Lung (tissue), 12 donors: ENCODE data around the gene UNC5A. TPM values are rescaled to one million over a fixed set of nuclear protein-coding genes. Genes with fewer than 3 reads are reported as not detected.

Experiments used
- ATAC-seq: fragments of 200-7000 bp; cut with Tn5 transposase; one replicate; pipeline ENCODE4 v1.9.1; 2020; ENCODE audit warnings: moderate number of reproducible peaks; ENCODE audit not compliant: insufficient read depth, low FRiP score
- DNase-seq, 3 donors: peaks; one replicate each; pipeline ENCODE4 v3.0.0-alpha.2; 2013 to 2017
- H3K27ac ChIP-seq, 2 donors: one replicate each; pipeline ENCODE4 v1.5.1; 2013; ENCODE audit warnings: mild to moderate bottlenecking in 2 of 2, moderate library complexity in 2 of 2, control low read depth in 1 of 2, inconsistent platforms in 1 of 2, low read depth in 1 of 2, low read length in 1 of 2
- H3K27me3 ChIP-seq, 3 donors: one replicate each; pipeline ENCODE4 v1.5.1; 2013; ENCODE audit warnings: low read length in 2 of 3; ENCODE audit not compliant: control insufficient read depth in 3 of 3, insufficient read depth in 3 of 3
- H3K36me3 ChIP-seq, 4 donors: one replicate each; pipeline ENCODE4 v1.5.1; 2013; ENCODE audit warnings: low read length in 4 of 4, mild to moderate bottlenecking in 1 of 4, moderate library complexity in 1 of 4; ENCODE audit not compliant: control insufficient read depth in 4 of 4, insufficient read depth in 4 of 4
- H3K4me1 ChIP-seq, 5 donors: one replicate each; pipeline ENCODE4 v1.5.1; 2013; ENCODE audit warnings: low read length in 5 of 5, mild to moderate bottlenecking in 2 of 5, moderate library complexity in 1 of 5; ENCODE audit not compliant: control insufficient read depth in 5 of 5, insufficient read depth in 5 of 5
- H3K4me3 ChIP-seq: one replicate; pipeline ENCODE4 v1.5.1; 2013; ENCODE audit warnings: mild to moderate bottlenecking, control low read depth, moderate library complexity
- H3K9ac ChIP-seq, 2 donors: one replicate each; pipeline ENCODE4 v1.5.1; 2013; ENCODE audit warnings: low read length in 2 of 2, control low read depth in 1 of 2; ENCODE audit not compliant: insufficient read depth in 1 of 2
- H3K9me3 ChIP-seq, 4 donors: one replicate each; pipeline ENCODE4 v1.5.1; 2013; ENCODE audit warnings: low read length in 3 of 4, mild to moderate bottlenecking in 1 of 4, moderate library complexity in 1 of 4; ENCODE audit not compliant: control insufficient read depth in 4 of 4, insufficient read depth in 3 of 4
- WGBS, 2 donors: extraction: QIAGEN DNeasy Blood & Tissue Kit; methylation state at CpG; one replicate each; pipeline ENCODE4 v1.1.7; 2013; 5-methylcytosine and 5-hydroxymethylcytosine counted together
- polyA plus RNA-seq, 2 donors: library from polyadenylated mRNA; stranded (reverse); fragments of 200-250 nt; gene quantifications; one replicate each; pipeline ENCODE4 v1.2.1, GENCODE V29; 2013
- total RNA-seq, 2 donors: library from RNA; depleted of rRNA in 1 of 2; stranded (reverse); fragments of >200 nt in 1 of 2; gene quantifications; one replicate each; pipeline ENCODE4 v1.2.1, GENCODE V29; 2014 to 2021
- TF ChIP-seq, protein P1 (sequence below): IDR thresholded peaks from 2 replicates; pipeline ENCODE4 v1.5.1; 2012; ENCODE audit warnings: mild to moderate bottlenecking; ENCODE audit errors: control extremely low read depth, extremely low read depth
- donor health status: control.
- donor health status: control.
- donor health status: Bipolar disorder and iron deficiency.
- donor health status: healthy.
- donor health status: DM: yes; HTN: yes; CAD: no.

The UNC5A gene
- total and polyA plus RNA-seq, 4 donors, result 0.08 to 0.40 (median 0.13) TPM

DNA sequence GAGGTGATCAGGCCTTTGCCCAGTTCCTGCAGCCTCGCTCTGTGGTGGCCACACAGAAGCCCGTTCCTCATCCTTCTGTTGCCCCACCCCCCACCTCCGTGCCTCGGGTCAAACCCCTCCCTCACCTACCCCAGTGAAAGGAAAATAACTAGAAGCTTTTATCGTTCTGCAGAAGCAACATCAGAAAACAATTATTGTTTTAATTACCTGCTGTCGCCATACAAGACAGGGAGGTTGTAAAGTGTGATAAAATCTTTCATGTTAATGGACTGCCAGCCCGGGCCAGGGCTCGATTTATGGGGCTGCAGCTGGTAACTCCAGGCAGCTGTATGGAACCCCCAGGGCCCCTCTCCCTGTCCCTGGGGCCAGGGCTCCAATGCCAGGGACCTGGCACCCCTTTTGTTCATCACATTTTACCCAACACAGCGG lies 20.6 kb downstream of the UNC5A start:
- DNase-seq (no peak), ATAC-seq (no peak)
- no peak overlapping the region for H3K9ac ChIP-seq
- H3K27me3 ChIP-seq, result peaks cover 0 to 14% (median 2%) of the 10 kb centered on the region in 3 donors
- TF ChIP-seq, protein P1, sequence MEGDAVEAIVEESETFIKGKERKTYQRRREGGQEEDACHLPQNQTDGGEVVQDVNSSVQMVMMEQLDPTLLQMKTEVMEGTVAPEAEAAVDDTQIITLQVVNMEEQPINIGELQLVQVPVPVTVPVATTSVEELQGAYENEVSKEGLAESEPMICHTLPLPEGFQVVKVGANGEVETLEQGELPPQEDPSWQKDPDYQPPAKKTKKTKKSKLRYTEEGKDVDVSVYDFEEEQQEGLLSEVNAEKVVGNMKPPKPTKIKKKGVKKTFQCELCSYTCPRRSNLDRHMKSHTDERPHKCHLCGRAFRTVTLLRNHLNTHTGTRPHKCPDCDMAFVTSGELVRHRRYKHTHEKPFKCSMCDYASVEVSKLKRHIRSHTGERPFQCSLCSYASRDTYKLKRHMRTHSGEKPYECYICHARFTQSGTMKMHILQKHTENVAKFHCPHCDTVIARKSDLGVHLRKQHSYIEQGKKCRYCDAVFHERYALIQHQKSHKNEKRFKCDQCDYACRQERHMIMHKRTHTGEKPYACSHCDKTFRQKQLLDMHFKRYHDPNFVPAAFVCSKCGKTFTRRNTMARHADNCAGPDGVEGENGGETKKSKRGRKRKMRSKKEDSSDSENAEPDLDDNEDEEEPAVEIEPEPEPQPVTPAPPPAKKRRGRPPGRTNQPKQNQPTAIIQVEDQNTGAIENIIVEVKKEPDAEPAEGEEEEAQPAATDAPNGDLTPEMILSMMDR, result no peak
- no peak overlapping the region for H3K27ac ChIP-seq
- WGBS, 2 donors, result 32 to 37% methylated on average over 9 of the region's 9 CpGs
- H3K4me3 ChIP-seq, result no peak overlapping the region
- H3K9me3 ChIP-seq, result peaks cover 0 to 14% (median 0%) of the 10 kb centered on the region in 4 donors
- no peaks in the 10 kb centered on the region for H3K4me1 ChIP-seq
- no peaks in the 10 kb centered on the region for H3K36me3 ChIP-seq

DNA sequence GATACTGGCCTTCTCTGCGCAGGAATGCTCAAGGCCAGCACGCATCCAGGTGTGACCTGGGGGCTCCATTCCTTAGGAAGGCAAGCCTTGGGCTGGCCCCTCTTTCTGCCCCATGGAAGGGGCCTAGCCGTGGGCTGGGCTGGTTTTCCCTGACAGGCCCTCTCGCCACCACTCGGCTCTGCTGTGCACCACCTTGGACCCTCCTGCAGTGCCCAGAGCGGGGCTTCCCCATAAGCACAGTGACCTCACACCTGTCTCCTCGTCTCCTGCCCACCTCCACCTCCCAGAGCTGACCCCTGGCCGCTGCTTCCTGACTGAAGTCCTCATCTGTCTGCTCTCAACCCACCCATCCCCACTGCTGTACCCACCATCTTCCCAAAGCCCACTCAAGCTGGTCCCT lies 21.1 kb downstream of the UNC5A start:
- TF ChIP-seq, protein P1, result no peak
- Histone ChIP-seq H3K27ac (no peak overlapping the region), H3K4me1 (no peaks in the 10 kb centered on the region), H3K27me3 (peaks cover 0 to 14% (median 2%) of the 10 kb centered on the region in 3 donors), H3K9ac (no peak overlapping the region), H3K4me3 (no peak overlapping the region), H3K9me3 (peaks cover 0 to 14% (median 0%) of the 10 kb centered on the region in 4 donors), H3K36me3 (no peaks in the 10 kb centered on the region)
- WGBS, 2 donors, result 70 to 82% methylated on average over 8 of the region's 8 CpGs
- DNase-seq (no peak), ATAC-seq (no peak)

DNA sequence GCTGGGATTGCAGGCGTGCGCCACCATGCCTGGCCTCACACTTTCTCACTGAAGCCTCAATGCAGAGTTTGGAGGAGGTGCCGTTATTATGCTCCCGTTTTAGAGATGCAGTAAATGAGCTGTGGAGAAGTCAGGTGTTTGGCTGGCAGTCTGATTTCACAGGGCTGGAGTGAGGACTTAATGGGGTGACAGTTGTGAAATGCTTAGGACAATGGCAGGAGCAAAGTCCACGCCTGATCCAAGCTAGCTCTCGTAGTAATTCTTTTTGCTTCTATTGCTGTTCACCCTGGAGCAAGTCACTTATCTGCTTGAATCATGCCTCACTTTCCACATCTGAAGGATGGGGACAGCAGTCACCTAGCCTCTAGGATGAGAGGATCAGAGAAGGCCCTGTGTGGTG lies 21.8 kb downstream of the UNC5A start:
- Histone ChIP-seq H3K36me3 (no peaks in the 10 kb centered on the region), H3K27me3 (peaks cover 0 to 14% (median 2%) of the 10 kb centered on the region in 3 donors), H3K4me1 (no peaks in the 10 kb centered on the region), H3K9ac (no peak overlapping the region), H3K27ac (no peak overlapping the region), H3K9me3 (peaks cover 0 to 14% (median 0%) of the 10 kb centered on the region in 4 donors), H3K4me3 (no peak overlapping the region)
- WGBS, 2 donors, result 84 to 90% methylated on average over 6 of the region's 6 CpGs
- TF ChIP-seq, protein P1, result no peak
- no peak for DNase-seq
- no peak for ATAC-seq

DNA sequence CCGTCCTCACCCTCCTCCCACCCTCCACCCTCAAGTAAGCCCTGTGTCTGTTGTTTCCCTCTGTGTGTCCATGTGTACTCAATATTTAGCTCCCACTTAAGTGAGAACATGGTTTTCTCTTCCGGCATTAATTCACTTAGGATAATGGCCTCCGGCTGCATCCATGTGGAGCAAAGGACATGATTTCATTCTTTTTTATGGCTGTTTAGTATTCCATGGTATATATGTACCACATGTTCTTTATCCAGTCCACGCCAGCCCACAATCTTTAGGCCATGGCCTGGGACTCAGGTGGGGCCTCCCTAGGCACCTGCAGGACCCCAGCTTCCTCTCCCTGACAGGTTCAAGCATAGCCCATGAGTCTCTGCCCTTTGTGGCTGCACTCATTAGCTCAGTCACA lies 22.9 kb downstream of the UNC5A start:
- H3K9me3 ChIP-seq, result peaks cover 0 to 12% (median 0%) of the 10 kb centered on the region in 4 donors
- H3K36me3 ChIP-seq, result no peaks in the 10 kb centered on the region
- DNase-seq, result no peak
- no peak overlapping the region for H3K4me3 ChIP-seq
- H3K27ac ChIP-seq, result no peak overlapping the region
- WGBS, 2 donors, result 86 to 98% methylated on average over 4 of the region's 4 CpGs
- TF ChIP-seq, protein P1, result no peak
- no peak overlapping the region for H3K9ac ChIP-seq
- H3K4me1 ChIP-seq, result no peaks in the 10 kb centered on the region
- peaks cover 0 to 14% (median 2%) of the 10 kb centered on the region in 3 donors for H3K27me3 ChIP-seq
- no peak for ATAC-seq
